ENCODE results near the gene MEGF9.
"Not testable (repeated sequence)": the region's sequence is repeated elsewhere in the genome, so short reads cannot be mapped to it uniquely, and the experiment has no call there.

The MEGF9 gene

DNA sequence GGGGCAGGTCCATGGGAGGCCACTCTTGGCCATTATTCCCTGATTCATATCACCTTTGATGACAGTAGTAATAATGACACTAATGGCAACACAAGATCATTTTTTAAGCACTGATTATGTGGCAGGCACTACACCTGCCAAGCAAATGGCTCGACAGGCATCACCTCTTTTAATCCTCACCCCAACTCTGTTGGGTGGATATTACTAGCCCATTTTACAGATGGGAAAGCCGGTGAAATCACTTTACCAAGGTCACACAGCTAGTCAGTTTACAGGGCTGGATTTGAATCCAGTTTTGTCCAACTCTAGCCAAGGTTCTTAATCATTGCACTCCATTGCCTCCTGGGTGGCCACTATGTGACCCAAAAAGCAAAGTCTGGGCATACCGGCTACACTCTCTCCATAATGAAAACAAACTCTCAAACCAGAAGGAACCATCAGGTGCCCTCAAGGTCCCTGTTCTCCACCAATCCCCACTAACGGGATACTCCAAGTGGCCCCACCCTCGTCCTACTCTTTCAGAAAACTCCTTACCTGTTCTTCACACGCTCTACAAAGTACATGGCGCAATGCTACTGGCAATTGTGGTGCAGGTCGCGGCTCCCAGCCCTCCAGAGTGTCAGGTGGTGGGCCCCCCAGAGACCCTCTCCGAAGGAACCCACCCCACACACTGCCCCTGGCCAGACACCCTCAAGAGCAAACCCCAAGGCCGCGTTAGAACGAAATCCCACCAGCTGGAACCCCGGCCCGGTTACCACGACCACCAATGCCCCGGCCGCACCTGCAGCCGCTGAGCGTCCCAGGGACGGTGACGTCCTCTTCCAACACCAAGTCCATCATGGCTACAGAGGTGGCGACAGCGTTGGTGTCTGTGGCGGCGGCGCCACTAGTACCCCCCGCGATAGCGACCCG is 134.9 kb downstream of the MEGF9 start:
- peak in 1 of 56 donors; percentile 56 for DNase-seq

DNA sequence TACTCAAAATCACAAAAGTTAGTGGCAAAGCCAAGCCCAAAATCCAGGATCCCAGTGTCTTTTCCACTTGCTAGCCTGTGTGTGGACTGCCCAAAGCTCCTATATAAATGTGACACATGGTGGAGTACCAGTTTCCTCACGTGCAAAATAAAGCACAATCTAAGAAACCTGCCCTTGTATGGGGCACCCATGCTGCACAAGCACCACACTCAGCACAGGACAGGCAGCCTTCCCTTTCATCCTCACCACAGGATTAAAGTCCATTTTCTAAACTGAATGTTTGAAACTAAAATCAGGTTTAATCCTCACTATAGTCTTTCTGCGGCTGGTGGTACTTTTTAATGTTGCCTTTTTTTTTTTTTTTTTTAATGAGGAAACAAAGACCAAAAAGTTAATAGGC is 139.8 kb downstream of the MEGF9 start:
- DNase-seq, result no peak

DNA sequence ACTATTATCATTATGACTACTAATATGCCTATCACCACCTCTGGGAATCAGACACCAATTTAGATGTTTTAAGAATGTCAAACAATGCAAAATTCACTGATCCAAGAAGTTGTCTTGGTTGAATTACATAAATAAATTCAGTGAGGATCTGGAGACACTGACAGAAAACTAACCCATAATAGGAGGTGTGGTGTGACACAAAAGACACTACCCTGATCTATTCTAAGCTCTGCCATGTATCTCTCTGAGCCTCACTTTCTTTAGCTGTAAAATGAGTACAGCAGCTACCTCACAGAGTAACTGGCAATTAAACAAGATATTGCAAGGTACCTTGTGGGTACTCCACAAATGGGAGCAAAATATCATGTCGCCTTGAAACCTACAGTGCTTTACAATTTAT is 141.8 kb downstream of the MEGF9 start:
- DNase-seq, result no peak

DNA sequence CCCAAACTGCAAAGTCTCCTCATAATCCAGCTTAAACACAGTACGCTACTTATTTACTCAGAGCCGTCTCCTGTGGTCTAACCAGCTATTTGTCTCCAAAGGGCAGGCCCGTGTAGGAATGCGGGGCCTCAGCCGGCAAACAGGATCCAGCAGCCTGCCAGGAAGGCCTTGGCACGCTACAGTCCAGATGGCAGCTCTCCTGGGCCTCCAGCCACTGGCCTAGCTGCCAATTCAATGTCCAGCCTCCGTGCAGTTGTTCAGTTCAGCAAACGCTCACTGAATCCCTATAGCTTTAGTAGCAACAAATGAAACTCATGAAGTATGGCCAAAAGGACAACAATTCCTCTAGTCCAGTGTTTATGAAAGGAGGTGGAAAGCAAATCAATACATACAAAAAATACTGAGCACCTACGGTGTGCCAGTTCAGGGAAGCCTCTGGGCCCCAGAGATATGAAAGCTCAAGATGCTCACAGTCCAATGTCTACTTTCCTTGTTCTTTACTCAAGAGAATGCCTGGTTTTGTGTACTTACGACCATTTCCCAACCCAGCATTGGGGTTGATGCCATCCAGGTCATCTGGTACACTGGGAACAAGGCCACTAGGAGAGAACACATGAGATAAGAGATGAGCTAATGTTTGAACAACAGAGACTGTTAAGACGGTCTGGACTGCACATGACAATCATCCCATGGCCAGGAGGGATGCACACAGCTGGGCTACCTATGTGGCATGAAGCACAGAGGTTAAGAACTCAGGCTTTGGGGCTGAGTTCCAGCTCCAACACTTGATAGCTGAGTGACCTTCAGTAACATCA is 142.6 kb downstream of the MEGF9 start:
- DNase-seq, result peak in 53 of 56 donors; percentile 9 to 87 (median 65)

DNA sequence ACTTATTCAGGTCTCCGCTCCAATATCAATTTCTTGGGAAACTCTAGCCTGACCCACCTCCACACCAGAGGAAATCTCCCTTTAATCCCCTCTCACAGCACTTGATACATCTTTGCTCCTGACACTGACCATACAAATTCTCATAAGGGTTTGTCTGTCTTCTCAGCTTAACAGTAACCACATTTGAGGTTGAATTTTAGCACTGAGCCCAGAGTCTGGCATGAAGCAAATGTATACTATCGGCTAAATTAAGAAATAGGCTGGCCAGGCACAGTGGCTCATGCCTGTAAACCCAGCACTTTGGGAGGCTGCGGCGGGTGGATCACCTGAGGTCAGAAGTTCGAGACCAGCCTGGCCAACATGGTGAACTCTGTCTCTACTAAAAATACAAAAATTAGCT is 144.0 kb downstream of the MEGF9 start:
- no peak for DNase-seq

DNA sequence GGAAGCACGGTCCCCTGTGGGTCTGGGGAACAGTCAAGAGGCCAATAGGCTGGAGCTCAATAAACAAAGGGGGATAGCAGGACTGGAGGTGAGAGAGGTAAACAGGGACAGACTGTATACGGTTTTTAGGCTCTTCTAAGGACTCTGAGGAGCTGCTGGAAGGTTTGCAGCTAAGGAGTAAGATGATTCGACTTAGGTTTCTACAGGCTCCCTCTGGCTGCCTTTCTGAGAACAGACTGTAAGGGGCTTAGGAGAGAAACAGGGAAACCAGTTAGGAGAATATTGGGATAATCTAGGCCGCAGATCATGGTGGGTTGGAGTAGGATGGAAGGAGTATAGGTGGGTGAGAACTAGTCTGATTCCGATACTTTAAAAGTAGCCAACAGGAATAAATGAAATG is 144.7 kb downstream of the MEGF9 start:
- DNase-seq, result no peak

DNA sequence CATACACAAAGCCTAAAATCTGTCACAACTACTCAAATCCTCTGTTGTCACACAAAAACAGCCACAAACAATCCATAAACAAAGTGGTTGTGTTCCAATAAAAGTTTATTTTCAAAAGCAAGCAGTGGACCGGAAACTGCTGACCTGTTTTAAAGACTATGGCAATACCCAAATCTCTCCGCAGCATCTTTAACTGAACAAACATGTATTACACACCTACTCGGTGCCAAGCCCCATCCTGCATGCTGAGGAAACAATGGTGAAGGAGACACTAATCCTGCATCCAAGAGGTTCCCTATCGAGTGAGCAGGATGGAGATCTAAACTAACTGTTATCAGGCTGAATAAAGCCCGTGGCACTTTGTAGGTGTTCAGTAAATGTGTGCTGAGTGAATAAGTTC is 145.5 kb downstream of the MEGF9 start:
- no peak for DNase-seq

DNA sequence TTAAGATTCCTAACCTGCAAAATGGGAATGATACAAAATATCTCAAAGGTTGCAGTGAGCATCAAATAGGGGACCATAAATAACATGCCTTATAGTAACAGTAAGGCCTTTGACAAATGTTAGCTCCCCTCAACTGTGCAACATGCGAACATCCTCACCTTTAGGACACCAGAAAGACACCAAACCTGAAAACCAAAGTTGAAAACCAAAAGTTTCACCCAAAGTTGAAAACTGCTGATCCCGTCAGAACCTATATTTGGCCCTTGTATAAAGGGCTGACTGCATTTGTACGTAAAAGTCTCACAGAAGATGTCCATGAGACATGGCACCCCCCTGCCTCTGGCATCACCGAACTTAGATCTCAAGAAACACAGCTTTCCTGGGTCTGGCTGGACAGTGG is 146.4 kb downstream of the MEGF9 start:
- no peak for DNase-seq

DNA sequence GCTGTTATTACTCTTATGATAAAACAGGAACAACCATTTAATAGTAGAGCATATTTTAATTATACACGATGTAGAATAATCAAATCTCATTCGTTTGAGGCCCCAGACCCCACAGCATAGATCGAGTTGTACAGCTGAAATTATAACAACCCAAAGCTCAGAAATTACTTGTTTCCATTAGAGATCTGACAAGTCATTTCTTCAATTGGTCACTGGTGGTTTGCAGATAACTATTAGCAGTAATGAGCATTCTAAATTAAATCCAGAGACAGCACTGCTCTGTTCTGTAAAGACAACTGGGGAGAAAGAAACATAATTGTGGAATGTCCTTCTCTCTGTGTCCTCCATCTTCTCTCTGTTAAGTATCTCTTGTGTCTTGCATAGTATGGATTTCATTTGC is 147.2 kb downstream of the MEGF9 start:
- DNase-seq, result no peak

DNA sequence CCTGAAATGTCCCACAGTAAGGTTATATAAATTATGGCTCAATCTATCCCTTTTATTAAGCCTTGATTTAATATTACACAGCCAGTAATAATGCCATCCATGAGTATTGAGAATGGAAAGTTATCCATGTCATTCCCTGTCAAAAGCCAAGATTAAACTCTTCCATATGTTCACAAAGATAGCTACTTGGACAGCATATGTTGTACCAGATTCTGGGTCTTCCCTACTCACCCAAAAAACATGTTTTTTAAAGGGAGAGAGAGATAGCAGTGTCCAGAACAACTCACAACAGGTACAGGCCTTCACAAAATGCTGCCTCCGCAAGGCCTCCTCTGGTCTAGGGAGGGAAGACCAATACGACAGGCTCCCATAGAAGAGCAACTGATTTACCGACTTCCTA is 149.7 kb downstream of the MEGF9 start:
- DNase-seq, result no peak

DNA sequence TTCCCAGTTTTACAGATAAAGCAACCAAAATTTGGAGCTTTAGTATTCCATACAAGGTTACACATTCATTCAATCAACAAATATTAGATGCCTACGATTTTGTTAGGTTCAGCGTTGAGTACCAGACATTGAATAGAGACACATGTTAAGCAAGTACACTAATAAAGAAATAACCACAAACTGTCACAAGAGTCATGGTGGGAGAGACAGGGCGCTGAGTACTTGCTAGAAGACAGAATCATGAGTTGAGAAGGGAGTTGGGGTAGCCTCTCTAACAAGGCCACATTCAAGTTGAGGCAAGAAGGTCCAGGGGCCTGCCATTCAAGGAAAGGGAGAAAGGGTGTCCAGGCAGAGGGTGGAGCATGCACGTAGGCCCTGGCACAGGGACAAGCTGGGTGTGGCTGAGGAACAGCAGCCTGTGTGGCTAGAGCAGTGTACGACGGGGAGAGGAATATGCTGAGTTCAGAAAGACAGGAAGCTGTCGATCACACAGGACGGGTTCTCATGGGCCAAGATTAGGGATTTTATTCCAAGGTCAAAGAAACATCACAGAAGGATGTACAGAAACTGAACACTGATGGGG is 151.3 kb downstream of the MEGF9 start:
- no peak for DNase-seq

DNA sequence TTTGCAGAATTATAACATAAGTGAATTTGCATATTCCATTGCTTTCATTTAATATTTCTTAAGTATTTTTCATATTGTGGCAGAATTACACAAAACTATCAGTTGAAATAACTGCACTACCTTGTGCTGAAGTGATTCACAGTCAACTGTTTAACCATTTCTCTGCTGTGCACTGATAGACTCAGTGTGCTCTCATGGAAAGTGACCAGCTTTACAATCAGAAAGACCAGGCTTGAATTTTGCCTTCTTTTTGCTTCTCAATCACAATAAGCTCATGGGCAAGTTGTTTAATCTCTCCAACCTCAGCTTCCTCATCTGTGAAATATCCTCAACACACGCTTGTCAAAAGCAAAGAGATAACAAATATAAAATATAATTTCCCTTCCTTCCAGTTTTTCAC is 152.6 kb downstream of the MEGF9 start:
- DNase-seq, result no peak

DNA sequence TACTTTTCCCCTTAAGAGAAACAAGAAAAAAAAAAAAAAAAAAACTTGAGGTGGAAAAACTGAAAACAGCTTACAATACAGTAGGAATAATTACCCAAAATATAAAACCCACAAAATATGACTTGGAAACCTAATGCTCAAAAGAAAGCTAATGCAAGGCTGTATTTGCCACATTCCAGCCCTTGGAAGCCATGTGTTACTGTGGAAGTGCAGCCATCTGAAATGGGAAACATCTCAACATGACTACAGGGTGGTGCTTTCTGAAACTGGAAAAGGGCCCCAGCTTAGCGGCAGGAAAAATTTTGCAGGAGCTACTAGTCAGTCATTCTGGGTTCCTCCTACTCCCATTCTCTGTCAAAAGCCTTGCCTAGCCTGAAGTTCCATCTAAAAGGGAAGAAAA is 154.7 kb downstream of the MEGF9 start:
- DNase-seq, result no peak

DNA sequence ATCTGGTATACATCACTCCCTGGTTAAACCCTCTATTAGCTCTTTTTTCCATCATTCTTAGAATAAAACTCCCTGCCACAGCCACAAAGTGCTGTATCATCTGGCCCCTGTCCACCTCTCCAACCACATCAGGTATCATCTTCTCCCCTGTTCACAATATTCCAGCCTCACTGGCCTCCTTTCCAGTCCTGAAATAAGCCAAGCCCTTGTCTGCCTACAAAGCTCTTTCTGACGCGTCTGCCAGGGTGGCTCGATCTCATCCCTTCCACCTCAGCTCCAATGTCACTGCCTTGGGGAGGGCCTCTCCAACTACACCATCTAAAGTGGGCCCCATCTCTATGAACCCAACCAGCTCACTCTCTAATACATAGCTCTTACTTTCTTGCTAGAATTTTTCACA is 155.8 kb downstream of the MEGF9 start:
- no peak for DNase-seq

DNA sequence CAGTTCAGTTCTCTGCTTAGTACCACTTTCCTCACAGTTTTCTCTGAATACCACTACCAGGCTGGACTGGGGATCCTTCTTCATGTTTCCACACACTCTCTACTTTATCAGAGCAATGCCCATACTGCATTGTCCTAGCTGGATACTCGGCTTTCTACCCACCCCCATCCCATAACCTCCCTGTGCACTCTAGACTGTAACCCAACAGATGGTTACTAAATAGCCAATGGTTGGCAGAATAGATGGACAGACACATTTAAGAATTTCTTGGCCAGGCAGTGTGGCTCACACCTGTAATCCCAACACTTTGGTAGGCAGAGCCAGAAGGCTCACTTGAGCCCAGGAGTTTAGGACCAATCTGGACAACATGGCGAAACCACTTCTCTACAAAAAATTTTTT is 157.1 kb downstream of the MEGF9 start:
- no peak for DNase-seq

DNA sequence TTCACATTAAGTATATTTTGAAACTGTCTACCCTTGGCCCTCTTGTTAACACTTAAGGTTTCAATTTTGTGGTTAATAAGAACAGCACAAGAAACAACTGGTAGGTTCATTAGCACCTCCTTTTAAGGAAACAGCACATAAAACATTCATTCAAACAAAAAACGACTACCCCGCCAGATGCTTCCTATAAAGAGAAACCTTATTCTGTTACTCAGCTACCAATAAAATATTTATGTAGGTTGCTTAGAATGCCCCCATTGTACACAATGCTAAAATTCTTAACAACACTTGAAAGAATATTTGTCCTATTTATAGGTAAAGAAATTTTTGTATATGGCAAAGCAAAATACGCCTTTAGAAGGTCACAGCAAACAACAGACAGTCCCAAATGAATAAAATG is 157.5 kb downstream of the MEGF9 start:
- no peak for DNase-seq

DNA sequence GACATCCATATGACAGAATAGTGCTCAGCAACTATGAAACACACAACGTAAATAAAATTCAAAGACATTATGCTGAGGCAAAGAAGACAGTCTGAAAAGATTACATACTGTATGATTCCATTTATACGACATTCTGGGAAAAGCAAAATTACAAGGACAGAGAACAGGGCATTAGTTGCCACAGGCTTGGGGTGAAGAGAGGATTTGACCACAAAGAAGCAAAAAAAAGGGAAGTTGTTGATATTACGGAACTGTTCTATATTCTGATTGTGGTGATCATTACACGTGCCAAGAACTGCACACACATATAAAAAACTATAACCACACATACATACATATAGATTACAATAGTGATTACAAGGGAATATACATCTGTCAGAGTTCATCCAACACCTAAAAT is 158.4 kb downstream of the MEGF9 start:
- no peak for DNase-seq

DNA sequence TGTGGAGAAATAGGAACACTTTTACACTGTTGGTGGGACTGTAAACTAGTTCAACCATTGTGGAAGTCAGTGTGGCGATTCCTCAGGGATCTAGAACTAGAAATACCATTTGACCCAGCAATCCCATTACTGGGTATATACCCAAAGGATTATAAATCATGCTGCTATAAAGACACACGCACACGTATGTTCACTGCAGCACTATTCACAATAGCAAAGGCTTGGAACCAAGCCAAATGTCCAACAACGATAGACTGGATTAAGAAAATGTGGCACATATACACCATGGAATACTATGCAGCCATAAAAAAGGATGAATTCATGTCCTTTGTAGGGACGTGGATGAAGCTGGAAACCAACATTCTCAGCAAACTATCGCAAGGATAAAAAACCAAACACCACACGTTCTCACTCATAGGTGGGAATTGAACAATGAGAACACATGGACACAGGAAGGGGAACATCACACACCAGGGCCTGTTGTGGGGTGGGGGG is 162.0 kb downstream of the MEGF9 start:
- not testable (repeated sequence) for DNase-seq

Data from nucleus accumbens (tissue), 56 donors.